Central memory CD8-positive, alpha-beta T cell (primary cell): ENCODE results near the gene RPS28.
"Not testable (repeated sequence)": the region's sequence is repeated elsewhere in the genome, so short reads cannot be mapped to it uniquely, and the experiment has no call there.

Experiments used
- ATAC-seq: fragments of 150-1000 bp; cut with Tn5 transposase; replicated peaks from 2 replicates; pipeline ENCODE4 v1.10.0; 2022; ENCODE audit warnings: mild to moderate bottlenecking, moderate FRiP score, moderate number of reproducible peaks; ENCODE audit not compliant: poor library complexity, severe bottlenecking; ENCODE audit errors: extremely low read depth
- DNase-seq, 2 donors: peaks; one replicate each; pipeline ENCODE4 v3.0.0; 2021; ENCODE audit warnings: low spot score in 2 of 2
- H3K27ac Mint-ChIP-seq: one replicate; pipeline ENCODE4 v1.8.0; 2022; ENCODE audit warnings: low read depth, mild to moderate bottlenecking, moderate library complexity, mixed read lengths
- H3K27me3 Mint-ChIP-seq: one replicate; pipeline ENCODE4 v1.8.0; 2022; ENCODE audit warnings: mixed read lengths
- H3K36me3 Mint-ChIP-seq: one replicate; pipeline ENCODE4 v1.8.0; 2022; ENCODE audit warnings: mild to moderate bottlenecking, moderate library complexity, mixed read lengths; ENCODE audit not compliant: insufficient read depth
- H3K4me1 Mint-ChIP-seq: one replicate; pipeline ENCODE4 v1.8.0; 2022; ENCODE audit warnings: mixed read lengths
- H3K4me3 Mint-ChIP-seq: one replicate; pipeline ENCODE4 v1.8.0; 2022; ENCODE audit warnings: mild to moderate bottlenecking, moderate library complexity, mixed read lengths
- H3K9me3 Mint-ChIP-seq: one replicate; pipeline ENCODE4 v1.8.0; 2022; ENCODE audit warnings: mixed read lengths

The RPS28 gene

GRCh38 chr19:8310342-8311055 lies 10.8 kb upstream of the RPS28 start:
- no peak overlapping the region for H3K4me3 Mint-ChIP-seq
- DNase-seq (no peak), ATAC-seq (no peak)
- no peaks in the 10 kb centered on the region for H3K9me3 Mint-ChIP-seq
- peaks cover 31% of the 10 kb centered on the region for H3K4me1 Mint-ChIP-seq
- peaks cover 28% of the 10 kb centered on the region for H3K36me3 Mint-ChIP-seq
- H3K27me3 Mint-ChIP-seq: no peaks in the 10 kb centered on the region
- no peak overlapping the region for H3K27ac Mint-ChIP-seq

- DNase-seq (no peak), ATAC-seq (no peak)
- peaks cover 21% of the 10 kb centered on the region for H3K4me1 Mint-ChIP-seq
- no peak overlapping the region for H3K27ac Mint-ChIP-seq
- peaks cover 33% of the 10 kb centered on the region for H3K36me3 Mint-ChIP-seq
- H3K27me3 Mint-ChIP-seq: no peaks in the 10 kb centered on the region
- H3K9me3 Mint-ChIP-seq: no peaks in the 10 kb centered on the region
- no peak overlapping the region for H3K4me3 Mint-ChIP-seq
Measured at GRCh38 chr19:8311461-8312260, 9.6 kb upstream of the RPS28 start.

- not testable (repeated sequence) for H3K27me3 Mint-ChIP-seq, ATAC-seq, H3K9me3 Mint-ChIP-seq, DNase-seq, H3K4me3 Mint-ChIP-seq, H3K4me1 Mint-ChIP-seq
- H3K27ac Mint-ChIP-seq: peak overlapping the region; percentile 61
- peaks cover 27% of the 10 kb centered on the region for H3K36me3 Mint-ChIP-seq
Measured at GRCh38 chr19:8314981-8315640, 6.2 kb upstream of the RPS28 start.

DNA sequence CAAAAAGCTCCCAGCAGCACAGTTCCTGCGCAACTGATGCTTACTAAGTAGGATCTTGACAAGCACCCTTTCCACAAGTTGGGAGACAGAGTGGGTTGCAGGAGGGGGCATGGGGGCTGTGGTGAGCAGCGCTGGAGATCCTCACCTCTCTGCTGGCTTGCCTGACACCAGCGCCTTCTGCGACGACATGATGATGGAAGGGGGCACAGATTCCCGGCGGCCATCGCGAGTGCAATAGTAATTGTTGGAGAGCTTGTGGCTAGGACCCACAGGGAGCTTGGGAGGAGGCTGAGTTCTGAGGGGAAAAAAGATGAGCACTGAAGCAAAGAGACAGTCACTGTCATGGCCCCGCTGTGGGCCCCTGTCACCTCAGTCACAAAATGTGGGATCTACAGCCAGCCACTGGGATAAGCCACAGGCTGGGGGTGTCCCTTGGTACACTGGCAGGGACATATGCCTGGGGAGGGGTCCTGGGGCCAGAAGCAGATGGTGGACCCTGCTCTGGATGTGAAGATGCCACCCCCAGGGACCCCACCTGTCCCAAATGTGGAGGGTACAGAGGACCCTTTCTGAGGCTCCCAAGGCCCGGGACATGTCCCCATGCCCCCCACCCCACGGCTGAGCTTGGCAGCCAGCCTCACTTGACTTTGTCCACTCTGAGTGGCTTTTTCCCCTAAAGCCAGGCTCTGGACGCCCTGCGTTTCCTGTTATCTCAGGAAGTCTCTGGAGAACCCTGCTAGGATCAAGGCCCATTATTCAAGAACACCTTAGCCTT lies 4.8 kb upstream of the RPS28 start:
- no peak for DNase-seq

DNA sequence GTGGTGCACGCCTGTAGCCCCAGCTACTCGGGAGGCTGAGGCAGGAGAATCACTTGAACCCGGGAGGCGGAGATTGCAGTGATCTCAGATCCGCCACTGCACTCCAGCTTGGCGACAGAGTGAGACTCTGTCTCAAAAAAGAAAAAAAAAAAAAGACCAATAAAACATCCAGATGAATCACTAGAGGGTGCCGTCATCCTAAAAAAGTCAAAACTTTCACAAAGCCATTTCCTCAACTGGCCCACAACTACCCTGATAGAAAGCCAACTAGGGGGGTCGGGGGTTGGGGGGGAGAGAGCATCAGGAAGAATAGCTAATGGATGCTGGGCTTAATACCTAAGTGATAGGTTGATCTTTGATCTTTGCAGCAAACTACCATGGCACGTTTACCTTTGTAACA lies 2.5 kb upstream of the RPS28 start:
- not testable (repeated sequence) for H3K27me3 Mint-ChIP-seq, H3K4me3 Mint-ChIP-seq, ATAC-seq, DNase-seq, H3K9me3 Mint-ChIP-seq, H3K27ac Mint-ChIP-seq
- H3K36me3 Mint-ChIP-seq: peaks cover 42% of the 10 kb centered on the region
- peaks cover 37% of the 10 kb centered on the region for H3K4me1 Mint-ChIP-seq

More for the DNA sequence above, 4.8 kb upstream of the RPS28 start:
- Mint-ChIP-seq H3K4me3 (no peak overlapping the region), H3K27me3 (no peaks in the 10 kb centered on the region), H3K27ac (no peak overlapping the region), H3K4me1 (peaks cover 16% of the 10 kb centered on the region), H3K9me3 (no peaks in the 10 kb centered on the region), H3K36me3 (peaks cover 36% of the 10 kb centered on the region)
- no peak for ATAC-seq

DNA sequence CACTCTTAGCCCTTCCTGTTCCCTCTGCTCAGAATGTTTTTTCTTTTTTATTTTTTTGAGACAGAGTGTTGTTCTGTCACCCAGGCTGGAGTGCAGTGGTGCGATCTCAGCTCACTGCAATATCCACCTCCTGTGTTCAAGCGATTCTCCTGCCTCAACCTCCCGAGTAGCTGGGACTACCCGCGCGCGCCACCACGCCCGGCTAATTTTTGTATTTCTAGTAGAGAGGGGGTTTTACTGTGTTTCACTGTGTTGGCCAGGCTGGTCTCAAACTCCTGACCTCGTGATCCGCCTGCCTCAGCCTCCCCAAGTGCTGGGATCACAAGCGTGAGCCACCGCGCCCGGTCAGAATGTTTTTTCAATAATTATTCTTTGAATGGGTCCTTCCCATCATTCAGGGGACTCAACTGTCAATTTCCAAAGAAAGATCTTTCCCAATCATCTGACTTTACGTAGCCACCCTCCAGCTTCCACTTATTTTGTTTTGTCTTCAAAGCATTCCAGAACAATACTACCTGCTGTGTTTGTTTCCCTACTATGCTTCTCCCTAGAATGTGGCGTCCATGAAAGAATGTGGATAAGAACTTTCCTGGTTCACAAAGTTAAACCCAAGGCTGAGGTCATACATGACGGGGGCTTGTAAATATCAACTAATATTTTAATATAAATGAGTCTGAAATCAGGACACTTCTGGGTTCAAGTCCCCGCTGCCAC lies 1.3 kb upstream of the RPS28 start:
- Mint-ChIP-seq H3K27me3 (no peaks in the 10 kb centered on the region), H3K9me3 (no peaks in the 10 kb centered on the region), H3K4me3 (peak overlapping the region; percentile 99), H3K4me1 (peaks cover 37% of the 10 kb centered on the region), H3K27ac (peak overlapping the region; percentile 100), H3K36me3 (peaks cover 38% of the 10 kb centered on the region)
- DNase-seq: no peak
- ATAC-seq: no peak

GRCh38 chr19:8320564-8321066 lies 681 bp upstream of the RPS28 start:
- H3K9me3 Mint-ChIP-seq: no peaks in the 10 kb centered on the region
- ATAC-seq (peak; percentile 4), DNase-seq (peak in 1 of 2 donors; percentile 19)
- peak overlapping the region; percentile 99 for H3K4me3 Mint-ChIP-seq
- H3K4me1 Mint-ChIP-seq: peaks cover 37% of the 10 kb centered on the region
- peaks cover 34% of the 10 kb centered on the region for H3K36me3 Mint-ChIP-seq
- no peaks in the 10 kb centered on the region for H3K27me3 Mint-ChIP-seq
- H3K27ac Mint-ChIP-seq: peak overlapping the region; percentile 100

- H3K4me1 Mint-ChIP-seq: peaks cover 37% of the 10 kb centered on the region
- no peaks in the 10 kb centered on the region for H3K27me3 Mint-ChIP-seq
- ATAC-seq (peak; percentile 18), DNase-seq (no peak)
- peaks cover 31% of the 10 kb centered on the region for H3K36me3 Mint-ChIP-seq
- H3K9me3 Mint-ChIP-seq: no peaks in the 10 kb centered on the region
- peak overlapping the region; percentile 99 for H3K4me3 Mint-ChIP-seq
- peak overlapping the region; percentile 100 for H3K27ac Mint-ChIP-seq
Measured at GRCh38 chr19:8321986-8322637, 816 bp downstream of the RPS28 start.

DNA sequence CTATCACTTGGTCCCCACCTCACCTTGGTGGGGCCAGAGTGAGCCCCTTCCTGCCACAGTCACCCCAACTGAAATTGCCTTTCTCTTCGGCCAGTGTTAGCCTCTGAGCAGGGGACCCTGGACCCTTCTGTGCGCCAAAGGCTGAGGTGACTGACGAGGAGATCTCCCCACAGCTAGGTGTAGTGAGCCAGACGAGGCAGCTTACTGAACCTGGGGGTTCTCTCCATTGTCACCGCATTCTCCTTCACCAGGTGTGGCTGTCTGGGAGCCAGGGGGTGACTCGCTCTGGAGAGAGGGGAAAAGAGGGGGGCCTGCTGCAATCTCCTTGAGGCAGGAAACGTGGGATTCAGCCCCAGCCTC lies 1.3 kb downstream of the RPS28 start:
- ATAC-seq (no peak), DNase-seq (no peak)
- Mint-ChIP-seq H3K27ac (no peak overlapping the region), H3K9me3 (no peaks in the 10 kb centered on the region), H3K27me3 (no peaks in the 10 kb centered on the region), H3K36me3 (peaks cover 31% of the 10 kb centered on the region), H3K4me1 (peaks cover 37% of the 10 kb centered on the region), H3K4me3 (peak overlapping the region; percentile 99)

DNA sequence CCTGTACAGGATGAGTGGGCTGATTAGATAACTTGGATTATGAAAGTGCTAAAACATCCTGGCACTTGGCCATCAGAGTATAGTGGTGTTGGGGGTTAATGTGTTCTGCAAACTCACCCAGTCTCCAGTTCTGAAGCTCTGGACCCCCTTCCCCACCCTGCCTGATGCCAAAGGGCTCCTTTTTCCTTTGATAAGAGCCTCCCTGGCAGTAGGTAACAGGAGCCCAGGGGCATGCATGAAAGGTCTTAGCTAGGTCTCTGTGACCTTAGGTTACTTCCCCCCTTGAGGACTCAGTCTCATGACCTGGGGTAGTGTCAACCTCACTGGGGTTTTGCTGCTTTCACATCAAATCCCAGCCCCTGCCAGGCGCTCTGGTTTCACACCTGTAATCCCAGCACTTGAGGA lies 2.5 kb downstream of the RPS28 start:
- no peak for DNase-seq
- Mint-ChIP-seq H3K27ac (no peak overlapping the region), H3K4me1 (peaks cover 37% of the 10 kb centered on the region), H3K27me3 (no peaks in the 10 kb centered on the region), H3K4me3 (peak overlapping the region; percentile 11), H3K9me3 (no peaks in the 10 kb centered on the region), H3K36me3 (peaks cover 31% of the 10 kb centered on the region)
- ATAC-seq: no peak

- Mint-ChIP-seq H3K36me3 (peaks cover 31% of the 10 kb centered on the region), H3K27ac (no peak overlapping the region), H3K4me3 (peak overlapping the region; percentile 11), H3K27me3 (no peaks in the 10 kb centered on the region), H3K4me1 (peaks cover 37% of the 10 kb centered on the region), H3K9me3 (no peaks in the 10 kb centered on the region)
- no peak for DNase-seq
- no peak for ATAC-seq
Measured at GRCh38 chr19:8324186-8325050, 3.1 kb downstream of the RPS28 start.
